HEK293T (cell line): ENCODE data around the gene CBLN3.

ENCODE experiments used
- ARNT ChIP-seq: fragments of 450-650 bp; IDR thresholded peaks from 2 replicates; pipeline ENCODE4 v1.6.1; 2017; ENCODE audit warnings: mild to moderate bottlenecking
- BHLHE40 ChIP-seq: fragments of 450-650 bp; IDR thresholded peaks from 2 replicates; pipeline ENCODE4 v1.6.1; 2016; ENCODE audit warnings: mild to moderate bottlenecking, moderate library complexity, borderline replicate concordance
- FOXM1 ChIP-seq: fragments of 450-650 bp; IDR thresholded peaks from 2 replicates; pipeline ENCODE4 v1.6.1; 2017; ENCODE audit warnings: mild to moderate bottlenecking, borderline replicate concordance
- HDGF ChIP-seq: fragments of 450-650 bp; IDR thresholded peaks from 2 replicates; pipeline ENCODE4 v1.6.1; 2017; ENCODE audit warnings: antibody characterized with exemption, borderline replicate concordance
- L3MBTL2 ChIP-seq: fragments of 450-650 bp; conservative IDR thresholded peaks from 2 replicates; pipeline ENCODE4 v1.6.1; 2016; ENCODE audit warnings: mild to moderate bottlenecking
- SP1 ChIP-seq: fragments of 450-650 bp; IDR thresholded peaks from 2 replicates; pipeline ENCODE4 v1.6.1; 2017
- ZNF384 ChIP-seq: fragments of 450-650 bp; IDR thresholded peaks from 2 replicates; pipeline ENCODE4 v1.6.1; 2016

- no peak for TF ChIP-seq ARNT
- TF ChIP-seq FOXM1 = no peak
- no peak for TF ChIP-seq BHLHE40
- TF ChIP-seq SP1 = no peak
- TF ChIP-seq HDGF = no peak
- TF ChIP-seq ZNF384 = no peak
- TF ChIP-seq L3MBTL2 = no peak
These were observed 3.0 kb upstream of the CBLN3 start for GRCh38 chr14:24432259-24433131.
